DND-41 (cell line): Measurements from ENCODE around the gene FAM9B.

Source experiments
- EZH2 ChIP-seq: IDR thresholded peaks from 3 replicates; pipeline ENCODE4 v1.6.1; 2012; ENCODE audit warnings: borderline replicate concordance, low read depth, mild to moderate bottlenecking, moderate library complexity, low read length, inconsistent platforms; ENCODE audit not compliant: severe bottlenecking
- TF ChIP-seq, protein P1 (sequence below): IDR thresholded peaks from 2 replicates; pipeline ENCODE4 v1.5.1; 2012; ENCODE audit warnings: borderline replicate concordance, low read length, moderate library complexity, mild to moderate bottlenecking; ENCODE audit not compliant: poor library complexity, severe bottlenecking; ENCODE audit errors: extremely low read depth

GRCh38 chrX:9072281-9072680 lies 38.4 kb upstream of the FAM9B start:
- TF ChIP-seq, protein P1, sequence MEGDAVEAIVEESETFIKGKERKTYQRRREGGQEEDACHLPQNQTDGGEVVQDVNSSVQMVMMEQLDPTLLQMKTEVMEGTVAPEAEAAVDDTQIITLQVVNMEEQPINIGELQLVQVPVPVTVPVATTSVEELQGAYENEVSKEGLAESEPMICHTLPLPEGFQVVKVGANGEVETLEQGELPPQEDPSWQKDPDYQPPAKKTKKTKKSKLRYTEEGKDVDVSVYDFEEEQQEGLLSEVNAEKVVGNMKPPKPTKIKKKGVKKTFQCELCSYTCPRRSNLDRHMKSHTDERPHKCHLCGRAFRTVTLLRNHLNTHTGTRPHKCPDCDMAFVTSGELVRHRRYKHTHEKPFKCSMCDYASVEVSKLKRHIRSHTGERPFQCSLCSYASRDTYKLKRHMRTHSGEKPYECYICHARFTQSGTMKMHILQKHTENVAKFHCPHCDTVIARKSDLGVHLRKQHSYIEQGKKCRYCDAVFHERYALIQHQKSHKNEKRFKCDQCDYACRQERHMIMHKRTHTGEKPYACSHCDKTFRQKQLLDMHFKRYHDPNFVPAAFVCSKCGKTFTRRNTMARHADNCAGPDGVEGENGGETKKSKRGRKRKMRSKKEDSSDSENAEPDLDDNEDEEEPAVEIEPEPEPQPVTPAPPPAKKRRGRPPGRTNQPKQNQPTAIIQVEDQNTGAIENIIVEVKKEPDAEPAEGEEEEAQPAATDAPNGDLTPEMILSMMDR, result no peak
- TF ChIP-seq EZH2, result no peak
